Measurements from ENCODE around the gene ATP13A1.

GRCh38 chr19:19602713-19603324, 60.7 kb downstream of the ATP13A1 start:
- no peak for TF ChIP-seq SPI1 (IDR thresholded peaks at IDR 0.05; ENCODE audit: low read depth, low read length)
- no peak for TF ChIP-seq TAF1 (IDR thresholded peaks at IDR 0.05; ENCODE audit: low read depth, low read length)
- no peak for TF ChIP-seq POLR2AphosphoS5 (IDR thresholded peaks at IDR 0.05; ENCODE audit: low read depth, low read length)
- TF ChIP-seq POLR2A (IDR thresholded peaks at IDR 0.05; ENCODE audit: low read depth, low read length): no peak
- no peak for TF ChIP-seq PAX5 (IDR thresholded peaks at IDR 0.05; ENCODE audit: insufficient read depth, low read length, severe bottlenecking)
